AG09309 (cell line): ENCODE results near the gene ACACA.

ENCODE experiments used
- DNase-seq: peaks from one replicate; pipeline ENCODE4 v3.0.0-alpha.2; 2010; ENCODE audit warnings: low read depth
- H3K4me3 ChIP-seq: 2 replicates; pipeline ENCODE4 v1.5.1; 2011; ENCODE audit warnings: mild to moderate bottlenecking, low read depth, low read length, moderate library complexity; ENCODE audit not compliant: control insufficient read depth
- TF ChIP-seq, protein P1 (sequence below): IDR thresholded peaks from 2 replicates; pipeline ENCODE4 v1.5.1; 2011; ENCODE audit warnings: mild to moderate bottlenecking, low read depth, low read length, inconsistent platforms; ENCODE audit not compliant: insufficient read depth, control insufficient read depth; ENCODE audit errors: missing control alignments

ACACA gene

DNA sequence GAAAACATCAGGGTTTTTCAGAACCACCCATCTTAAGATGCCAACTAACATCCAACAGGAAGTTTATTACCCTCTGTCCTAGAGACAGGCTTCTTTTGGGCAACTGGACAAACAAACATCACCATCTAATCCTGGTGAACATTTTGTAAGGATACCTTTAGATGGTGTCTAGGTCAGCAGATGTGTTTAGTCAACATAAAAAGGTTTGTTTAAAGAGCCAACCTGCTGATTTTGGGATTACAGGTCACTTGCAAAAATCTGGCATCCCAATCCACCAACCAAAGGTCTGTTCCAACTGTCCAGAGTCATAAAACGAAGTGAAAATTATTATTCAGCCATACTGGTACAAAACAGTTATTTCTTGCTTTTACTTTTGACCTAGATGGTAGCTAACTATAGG lies 176.0 kb downstream of the ACACA start:
- no peak overlapping the region for H3K4me3 ChIP-seq
- TF ChIP-seq, protein P1, sequence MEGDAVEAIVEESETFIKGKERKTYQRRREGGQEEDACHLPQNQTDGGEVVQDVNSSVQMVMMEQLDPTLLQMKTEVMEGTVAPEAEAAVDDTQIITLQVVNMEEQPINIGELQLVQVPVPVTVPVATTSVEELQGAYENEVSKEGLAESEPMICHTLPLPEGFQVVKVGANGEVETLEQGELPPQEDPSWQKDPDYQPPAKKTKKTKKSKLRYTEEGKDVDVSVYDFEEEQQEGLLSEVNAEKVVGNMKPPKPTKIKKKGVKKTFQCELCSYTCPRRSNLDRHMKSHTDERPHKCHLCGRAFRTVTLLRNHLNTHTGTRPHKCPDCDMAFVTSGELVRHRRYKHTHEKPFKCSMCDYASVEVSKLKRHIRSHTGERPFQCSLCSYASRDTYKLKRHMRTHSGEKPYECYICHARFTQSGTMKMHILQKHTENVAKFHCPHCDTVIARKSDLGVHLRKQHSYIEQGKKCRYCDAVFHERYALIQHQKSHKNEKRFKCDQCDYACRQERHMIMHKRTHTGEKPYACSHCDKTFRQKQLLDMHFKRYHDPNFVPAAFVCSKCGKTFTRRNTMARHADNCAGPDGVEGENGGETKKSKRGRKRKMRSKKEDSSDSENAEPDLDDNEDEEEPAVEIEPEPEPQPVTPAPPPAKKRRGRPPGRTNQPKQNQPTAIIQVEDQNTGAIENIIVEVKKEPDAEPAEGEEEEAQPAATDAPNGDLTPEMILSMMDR: no peak
- no peak for DNase-seq

DNA sequence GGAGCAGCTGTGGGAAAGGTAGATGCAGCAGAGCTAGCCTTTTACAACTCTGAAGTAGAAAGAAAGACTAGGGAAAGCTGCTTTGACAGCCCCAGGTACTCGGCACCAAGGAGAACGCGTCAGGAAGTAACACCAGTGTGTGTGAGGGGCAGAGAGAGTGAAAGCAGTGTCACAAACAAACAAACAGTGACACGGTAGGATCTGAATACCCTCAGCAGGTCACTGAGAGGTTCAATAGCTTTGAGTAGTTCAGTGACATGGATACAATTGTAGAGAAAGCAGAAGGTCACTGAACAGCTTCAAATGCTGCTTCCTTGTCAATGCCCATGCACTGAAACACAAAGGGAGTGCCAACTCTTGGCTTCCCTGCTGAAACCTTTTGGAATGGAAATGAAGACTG lies 181.2 kb downstream of the ACACA start:
- no peak overlapping the region for H3K4me3 ChIP-seq
- TF ChIP-seq, protein P1: no peak
- DNase-seq: no peak

DNA sequence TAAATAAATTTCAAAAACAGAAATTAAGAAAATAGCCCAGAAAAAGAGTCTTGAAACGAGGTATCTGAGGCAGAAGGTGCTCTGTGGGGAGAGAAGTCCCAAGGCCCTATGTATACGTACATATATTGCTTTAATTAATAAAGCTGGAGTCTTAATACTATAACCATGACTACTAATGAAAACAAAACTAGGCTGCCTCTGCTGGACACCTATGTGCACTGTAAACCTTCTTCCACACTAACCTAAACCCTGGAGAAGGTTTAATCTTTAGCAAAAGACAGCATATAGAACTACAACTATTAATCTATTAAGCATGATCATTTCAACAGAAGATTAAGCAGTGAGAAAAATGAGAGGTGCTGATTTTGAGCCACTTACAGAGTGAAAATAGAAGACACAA lies 184.8 kb downstream of the ACACA start:
- no peak overlapping the region for H3K4me3 ChIP-seq
- TF ChIP-seq, protein P1: peak; percentile 9
- no peak for DNase-seq

DNA sequence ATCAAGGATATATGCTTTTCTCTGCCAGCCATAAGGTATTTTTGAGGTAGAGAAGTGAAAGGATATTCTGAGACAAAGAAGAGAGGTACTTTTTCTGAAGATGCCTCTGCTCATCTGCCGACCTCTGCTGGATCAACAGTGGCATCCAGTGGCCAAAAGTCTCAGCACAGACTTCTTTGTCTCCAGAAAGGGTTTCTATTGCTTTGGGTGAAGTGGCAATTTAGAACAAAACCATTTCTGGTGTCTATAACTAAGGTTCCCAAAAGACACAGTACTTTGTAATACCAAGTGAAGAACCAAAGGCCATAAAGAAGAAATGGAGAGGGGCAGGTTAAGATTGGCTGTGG lies 186.1 kb downstream of the ACACA start:
- H3K4me3 ChIP-seq: no peak overlapping the region
- no peak for DNase-seq
- TF ChIP-seq, protein P1: peak; percentile 73

DNA sequence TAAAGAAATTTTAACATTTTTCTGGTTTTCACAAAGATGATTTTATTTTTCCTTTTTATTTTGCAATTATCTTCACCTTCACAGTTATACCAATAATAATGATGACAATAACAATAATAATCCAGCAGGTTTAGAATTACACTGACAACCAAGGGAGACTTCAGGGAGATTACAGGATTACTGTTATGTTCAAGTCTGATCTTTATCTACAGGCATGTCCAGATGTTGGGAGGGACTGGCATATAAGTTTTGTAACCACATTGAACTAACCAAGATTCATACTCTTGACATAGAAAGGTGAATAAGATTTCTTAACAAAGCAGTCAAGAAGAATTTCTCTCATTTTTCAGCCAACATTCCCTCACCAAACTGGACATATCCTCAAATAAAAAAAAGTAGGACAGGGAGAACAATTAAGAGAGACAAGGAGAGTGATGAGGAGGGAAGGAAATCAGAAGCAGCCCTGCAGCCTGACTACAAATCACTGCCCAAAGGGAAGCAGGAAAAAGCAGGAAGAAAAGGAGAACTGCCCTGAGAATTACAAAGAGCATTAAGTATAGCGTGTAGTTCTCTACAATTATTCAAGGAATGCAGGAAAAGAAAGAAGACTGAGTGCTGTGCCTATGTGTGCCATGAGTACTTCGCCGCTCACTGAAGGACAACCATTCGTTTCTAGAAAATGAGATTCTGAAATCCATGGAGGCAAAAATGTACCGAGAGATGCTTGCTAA lies 186.6 kb downstream of the ACACA start:
- no peak for DNase-seq
- H3K4me3 ChIP-seq: no peak overlapping the region
- TF ChIP-seq, protein P1: no peak

DNA sequence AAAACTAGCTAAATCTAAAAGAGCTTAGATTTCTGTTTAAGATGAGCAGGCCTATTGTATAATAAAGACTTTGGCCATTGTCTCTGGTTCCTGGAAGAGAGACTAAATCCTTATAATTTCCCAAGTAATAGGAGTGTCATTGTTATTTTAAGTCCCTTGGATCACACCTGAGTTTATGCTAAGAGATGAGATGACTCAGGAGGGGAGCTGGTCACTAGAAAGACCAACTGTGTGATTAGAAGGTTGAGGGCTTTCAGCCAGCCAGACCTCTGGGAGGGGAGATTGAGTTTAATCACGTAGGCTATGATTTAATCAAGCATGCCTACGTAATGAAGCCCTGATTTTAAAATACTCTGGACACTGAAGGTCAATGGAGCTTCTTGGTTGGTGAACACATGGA lies 187.8 kb downstream of the ACACA start:
- TF ChIP-seq, protein P1: no peak
- DNase-seq: no peak
- H3K4me3 ChIP-seq: no peak overlapping the region
